Measurements from ENCODE around the gene TMED9.

TMED9 gene

GRCh38 chr5:177592010-177592834, at the start of gene TMED9:
TMED9 (plus strand) TSS chr5:177592203; CDS start chr5:177592215, 12 bp downstream.
- H3K4me3 Mint-ChIP-seq: peak within 1 kb of the TSS; percentile 96

GRCh38 chr5:177542816-177543465, 49.1 kb upstream of the TMED9 start:
- DNase-seq: no peak
- no peak overlapping the region for H3K4me3 Mint-ChIP-seq
- H3K27me3 Mint-ChIP-seq: no peaks in the 10 kb centered on the region
- CTCF ChIA-PET: no interaction called here
- H3K27ac Mint-ChIP-seq: no peak overlapping the region
- peaks cover 20% of the 10 kb centered on the region for H3K36me3 Mint-ChIP-seq
- H3K9me3 Mint-ChIP-seq: no peaks in the 10 kb centered on the region
- H3K4me1 Mint-ChIP-seq: peaks cover under 1% of the 10 kb centered on the region

More at GRCh38 chr5:177592010-177592834, at the start of gene TMED9:
- Mint-ChIP-seq H3K9me3 (no peaks in the 10 kb centered on the region), H3K36me3 (peaks cover 28% of the 10 kb centered on the region), H3K27me3 (peaks cover 26% of the 10 kb centered on the region), H3K27ac (peak within 1 kb of the TSS; percentile 96), H3K4me1 (peaks cover 30% of the 10 kb centered on the region)
- CTCF ChIA-PET: interaction anchor here (0.6 to 2.8 kb wide), 2 partner anchors 15 to 86 kb away, joined by 3 to 11 read pairs; no protein-coding TSS in a partner anchor
- peak; percentile 91 for DNase-seq

- CTCF ChIA-PET: interaction anchor here (0.8 to 0.9 kb wide), 2 partner anchors 44 to 155 kb away, joined by 3 read pairs; no protein-coding TSS in a partner anchor
- Mint-ChIP-seq H3K27me3 (no peaks in the 10 kb centered on the region), H3K4me3 (no peak overlapping the region), H3K36me3 (peaks cover 26% of the 10 kb centered on the region), H3K9me3 (no peaks in the 10 kb centered on the region), H3K27ac (no peak overlapping the region), H3K4me1 (peaks cover 3% of the 10 kb centered on the region)
- no peak for DNase-seq
Observed at GRCh38 chr5:177545487-177546257, 46.3 kb upstream of the TMED9 start.

- CTCF ChIA-PET: interaction anchor here (0.8 to 0.9 kb wide), 2 partner anchors 45 to 156 kb away, joined by 3 read pairs; no protein-coding TSS in a partner anchor
- Mint-ChIP-seq H3K27me3 (no peaks in the 10 kb centered on the region), H3K9me3 (no peaks in the 10 kb centered on the region), H3K4me1 (peaks cover 3% of the 10 kb centered on the region), H3K4me3 (no peak overlapping the region), H3K36me3 (peaks cover 26% of the 10 kb centered on the region), H3K27ac (no peak overlapping the region)
- no peak for DNase-seq
Observed at GRCh38 chr5:177546258-177546741, 45.7 kb upstream of the TMED9 start.

GRCh38 chr5:177547736-177548135, 44.3 kb upstream of the TMED9 start:
- Mint-ChIP-seq H3K27me3 (no peaks in the 10 kb centered on the region), H3K27ac (no peak overlapping the region), H3K4me3 (no peak overlapping the region), H3K9me3 (no peaks in the 10 kb centered on the region), H3K36me3 (peaks cover 28% of the 10 kb centered on the region), H3K4me1 (peaks cover 11% of the 10 kb centered on the region)
- DNase-seq: no peak
- CTCF ChIA-PET: no interaction called here

GRCh38 chr5:177548495-177548894, 43.5 kb upstream of the TMED9 start:
- Mint-ChIP-seq H3K4me1 (peaks cover 18% of the 10 kb centered on the region), H3K36me3 (peaks cover 29% of the 10 kb centered on the region), H3K4me3 (no peak overlapping the region), H3K27ac (no peak overlapping the region), H3K27me3 (no peaks in the 10 kb centered on the region), H3K9me3 (no peaks in the 10 kb centered on the region)
- CTCF ChIA-PET: interaction anchor here (1.1 kb wide), 1 partner anchor 13 kb away, joined by 4 read pairs; no protein-coding TSS in a partner anchor
- DNase-seq: no peak

- no peak for DNase-seq
- no peaks in the 10 kb centered on the region for H3K9me3 Mint-ChIP-seq
- no peaks in the 10 kb centered on the region for H3K27me3 Mint-ChIP-seq
- no peak overlapping the region for H3K27ac Mint-ChIP-seq
- H3K36me3 Mint-ChIP-seq: peaks cover 22% of the 10 kb centered on the region
- CTCF ChIA-PET: no interaction called here
- peaks cover 26% of the 10 kb centered on the region for H3K4me1 Mint-ChIP-seq
- no peak overlapping the region for H3K4me3 Mint-ChIP-seq
Observed at GRCh38 chr5:177550122-177550521, 41.9 kb upstream of the TMED9 start.

GRCh38 chr5:177552839-177553455, 39.1 kb upstream of the TMED9 start:
- DNase-seq: no peak
- Mint-ChIP-seq H3K4me3 (peak overlapping the region; percentile 70), H3K9me3 (no peaks in the 10 kb centered on the region), H3K27ac (peak overlapping the region; percentile 28), H3K4me1 (peaks cover 47% of the 10 kb centered on the region), H3K36me3 (peaks cover 16% of the 10 kb centered on the region), H3K27me3 (no peaks in the 10 kb centered on the region)
- CTCF ChIA-PET: interaction anchor here (1.2 kb wide), 1 partner anchor 32 kb away, joined by 3 read pairs; no protein-coding TSS in a partner anchor

GRCh38 chr5:177553671-177554429, 38.2 kb upstream of the TMED9 start:
- no peaks in the 10 kb centered on the region for H3K27me3 Mint-ChIP-seq
- peak; percentile 66 for DNase-seq
- CTCF ChIA-PET: interaction anchor here (1.2 kb wide), 1 partner anchor 33 kb away, joined by 3 read pairs; no protein-coding TSS in a partner anchor
- H3K36me3 Mint-ChIP-seq: peaks cover 14% of the 10 kb centered on the region
- peak overlapping the region; percentile 28 for H3K27ac Mint-ChIP-seq
- H3K9me3 Mint-ChIP-seq: no peaks in the 10 kb centered on the region
- H3K4me3 Mint-ChIP-seq: peak overlapping the region; percentile 70
- H3K4me1 Mint-ChIP-seq: peaks cover 46% of the 10 kb centered on the region

- H3K9me3 Mint-ChIP-seq: no peaks in the 10 kb centered on the region
- H3K4me3 Mint-ChIP-seq: peak within 1 kb of the TSS; percentile 78
- no peaks in the 10 kb centered on the region for H3K27me3 Mint-ChIP-seq
- DNase-seq: peak; percentile 97
- H3K27ac Mint-ChIP-seq: peak within 1 kb of the TSS; percentile 28
- peaks cover 46% of the 10 kb centered on the region for H3K4me1 Mint-ChIP-seq
- H3K36me3 Mint-ChIP-seq: peaks cover 14% of the 10 kb centered on the region
- CTCF ChIA-PET: no interaction called here
Observed at GRCh38 chr5:177554474-177555111, 37.4 kb upstream of the TMED9 start, which contains the start of gene FAM193B. FAM193B (minus strand) TSS chr5:177554563; CDS start chr5:177554458, 105 bp downstream.

- Mint-ChIP-seq H3K4me3 (peak overlapping the region; percentile 78), H3K36me3 (peaks cover 12% of the 10 kb centered on the region), H3K9me3 (no peaks in the 10 kb centered on the region), H3K27me3 (no peaks in the 10 kb centered on the region), H3K27ac (peak overlapping the region; percentile 15), H3K4me1 (peaks cover 46% of the 10 kb centered on the region)
- DNase-seq: no peak
- CTCF ChIA-PET: interaction anchor here (0.6 kb wide), 1 partner anchor 54 kb away, joined by 3 read pairs; no protein-coding TSS in a partner anchor
Observed at GRCh38 chr5:177555228-177555627, 36.8 kb upstream of the TMED9 start.

GRCh38 chr5:177555665-177556064, 36.3 kb upstream of the TMED9 start:
- Mint-ChIP-seq H3K27me3 (no peaks in the 10 kb centered on the region), H3K4me1 (peaks cover 46% of the 10 kb centered on the region), H3K36me3 (peaks cover 9% of the 10 kb centered on the region), H3K4me3 (no peak overlapping the region), H3K9me3 (no peaks in the 10 kb centered on the region), H3K27ac (no peak overlapping the region)
- DNase-seq: no peak
- CTCF ChIA-PET: interaction anchor here (0.6 kb wide), 1 partner anchor 55 kb away, joined by 3 read pairs; no protein-coding TSS in a partner anchor
